GM23248 (cell line): ENCODE data around the gene GJC2. TPM values are rescaled to one million over a fixed set of nuclear protein-coding genes. Genes with fewer than 3 reads are reported as not detected.
A peak's percentile ranks its signal among the peaks of the same experiment; 100 is the strongest.

Experiments used
- DNase-seq: peaks from one replicate; pipeline ENCODE4 v3.0.0-alpha.2; 2015
- H2AFZ ChIP-seq: fragments of 200-600 bp; sonication (generic); 2 replicates; pipeline ENCODE4 v1.6.1; 2016; ENCODE audit warnings: antibody characterized with exemption
- H3F3A ChIP-seq: fragments of 200-600 bp; sonication (generic); 2 replicates; pipeline ENCODE4 v1.6.1; 2016; ENCODE audit warnings: mild to moderate bottlenecking, antibody characterized with exemption, mixed run types; ENCODE audit not compliant: insufficient read depth
- H3K27ac ChIP-seq: fragments of 200-600 bp; sonication (generic); 2 replicates; pipeline ENCODE4 v1.5.1; 2016; ENCODE audit warnings: mild to moderate bottlenecking
- H3K27me3 ChIP-seq: fragments of 200-600 bp; sonication (generic); replicated peaks from 2 replicates; pipeline ENCODE4 v1.6.1; 2016; ENCODE audit warnings: mild to moderate bottlenecking; ENCODE audit not compliant: insufficient read depth
- H3K36me3 ChIP-seq: fragments of 200-600 bp; sonication (generic); 2 replicates; pipeline ENCODE4 v1.6.1; 2016; ENCODE audit warnings: low read depth, mild to moderate bottlenecking
- H3K4me1 ChIP-seq: fragments of 200-600 bp; sonication (generic); 2 replicates; pipeline ENCODE4 v1.6.1; 2016; ENCODE audit warnings: mild to moderate bottlenecking; ENCODE audit not compliant: insufficient read depth
- H3K4me2 ChIP-seq: fragments of 200-600 bp; sonication (generic); one replicate; pipeline ENCODE4 v1.6.1; 2016; ENCODE audit warnings: mild to moderate bottlenecking; ENCODE audit not compliant: unreplicated experiment
- H3K4me3 ChIP-seq: fragments of 200-600 bp; sonication (generic); 2 replicates; pipeline ENCODE4 v1.5.1; 2016; ENCODE audit warnings: mild to moderate bottlenecking
- H3K79me2 ChIP-seq: fragments of 200-600 bp; sonication (generic); 2 replicates; pipeline ENCODE4 v1.6.1; 2016; ENCODE audit warnings: mild to moderate bottlenecking; ENCODE audit not compliant: insufficient read depth
- H3K9ac ChIP-seq: fragments of 200-600 bp; sonication (generic); 2 replicates; pipeline ENCODE4 v1.6.1; 2016; ENCODE audit warnings: mild to moderate bottlenecking
- H3K9me2 ChIP-seq: fragments of 200-600 bp; sonication (generic); 2 replicates; pipeline ENCODE4 v1.6.1; 2016; ENCODE audit warnings: mixed run types, mild to moderate bottlenecking, moderate library complexity; ENCODE audit not compliant: insufficient read depth
- H3K9me3 ChIP-seq: fragments of 200-600 bp; sonication (generic); one replicate; pipeline ENCODE4 v1.6.1; 2017; ENCODE audit warnings: low read depth
- H4K20me1 ChIP-seq: fragments of 200-600 bp; sonication (generic); 2 replicates; pipeline ENCODE4 v1.6.0; 2016; ENCODE audit not compliant: insufficient read depth
- EZH2 ChIP-seq: fragments of 200-600 bp; sonication (generic); IDR thresholded peaks from 2 replicates; pipeline ENCODE4 v1.6.1; 2018; ENCODE audit warnings: antibody characterized with exemption, mild to moderate bottlenecking; ENCODE audit not compliant: insufficient read depth, poor library complexity, severe bottlenecking
- EZH2phosphoT487 ChIP-seq: fragments of 200-600 bp; sonication (generic); IDR thresholded peaks from 2 replicates; pipeline ENCODE4 v1.6.1; 2018; ENCODE audit warnings: antibody characterized with exemption, moderate library complexity, mild to moderate bottlenecking, low read depth; ENCODE audit not compliant: insufficient read depth
- WGBS, 2 experiments: methylation state at CpG; one replicate each; pipeline ENCODE4 v1.1.6; 2015 to 2017; ENCODE audit warnings: low lambda C conversion rate in 2 of 2, low coverage in 1 of 2; ENCODE audit errors: missing lambda C conversion rate in 2 of 2; 5-methylcytosine and 5-hydroxymethylcytosine counted together
- in situ Hi-C: fragments of 300-500 bp; cut with MboI; formaldehyde crosslinking; loops from 2 replicates; pipeline ENCODE4 v1.15.0; 2020
- polyA plus RNA-seq: library from polyadenylated mRNA; unstranded; fragments of >200 nt; fragmentation: Nextera tagmentation; extraction: Ambion mirVana; gene quantifications from 2 replicates; pipeline ENCODE4 v1.2.1, GENCODE V29; 2016
- total RNA-seq: library from RNA; depleted of rRNA; stranded (reverse); fragments of >200 nt; shearing (Covaris generic); gene quantifications from 2 replicates; pipeline ENCODE4 v1.2.3, GENCODE V29; 2014

The GJC2 gene
- total and polyA plus RNA-seq, 2 experiments from 2014 or later, result 0.08 to 0.54 TPM

DNA sequence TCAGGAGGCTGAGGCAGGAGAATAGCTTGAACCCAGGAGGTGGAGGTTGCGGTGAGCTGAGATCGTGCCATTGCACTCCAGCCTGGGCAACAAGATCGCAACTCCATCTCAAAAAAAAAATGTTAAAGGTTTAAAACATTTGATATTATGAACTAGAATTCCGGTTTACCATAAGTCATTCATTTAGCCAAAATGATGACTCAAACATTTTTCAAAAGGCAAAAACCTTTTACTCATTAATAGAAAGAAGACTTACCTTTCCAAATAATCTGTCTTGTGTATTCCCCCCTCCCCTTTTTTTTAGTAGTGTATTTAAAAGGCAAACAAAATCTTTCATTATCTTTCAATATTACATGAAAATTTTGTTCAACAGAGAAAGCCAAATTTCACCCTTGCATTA lies 32.4 kb upstream of the GJC2 start:
- no peak overlapping the region for H3K4me3 ChIP-seq
- H3K4me1 ChIP-seq, result no peaks in the 10 kb centered on the region; the same call in 1 of the 2 replicates
- TF ChIP-seq EZH2phosphoT487, result no peak
- TF ChIP-seq EZH2, result no peak
- H3K79me2 ChIP-seq, result no peaks in the 10 kb centered on the region
- no peak for DNase-seq
- no peak overlapping the region for H3K9ac ChIP-seq
- H3K4me2 ChIP-seq, result no peak overlapping the region
- WGBS, 2 experiments, result 91 to 96% methylated on average over 4 of the region's 4 CpGs
- no peaks in the 10 kb centered on the region for H3K27me3 ChIP-seq
- H3K27ac ChIP-seq, result no peak overlapping the region
- no peaks in the 10 kb centered on the region for H3K9me2 ChIP-seq
- no peaks in the 10 kb centered on the region for H4K20me1 ChIP-seq
- no peaks in the 10 kb centered on the region for H3K9me3 ChIP-seq
- no peaks in the 10 kb centered on the region for H3K36me3 ChIP-seq
- no peak overlapping the region for H2AFZ ChIP-seq
- in situ Hi-C loops, result no loop called here
- 0 out of 2 replicates have a peak, but pooled peaks cover 6% of the 10 kb centered on the region for H3F3A ChIP-seq

DNA sequence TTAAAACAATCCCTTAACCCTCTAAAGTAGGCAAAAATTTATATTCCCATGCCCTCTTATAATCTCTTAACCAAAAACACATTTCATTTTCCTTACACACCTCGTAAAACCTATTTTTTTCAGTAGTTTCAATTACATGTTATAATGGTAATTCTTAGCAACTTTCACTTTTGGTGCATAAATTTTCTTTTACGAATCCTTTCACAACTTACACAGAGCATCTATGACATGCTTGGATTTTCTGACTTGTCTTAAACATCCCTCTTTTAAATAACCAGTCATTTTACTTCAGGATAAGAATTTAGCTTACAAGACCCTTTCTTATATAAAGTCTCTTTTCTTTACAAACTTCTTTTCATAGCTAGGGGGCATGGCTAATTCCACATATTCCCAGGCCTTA lies 31.7 kb upstream of the GJC2 start:
- Histone ChIP-seq H3F3A (0 out of 2 replicates have a peak, but pooled peaks cover 6% of the 10 kb centered on the region), H3K9me2 (no peaks in the 10 kb centered on the region), H3K27ac (no peak overlapping the region), H3K79me2 (no peaks in the 10 kb centered on the region), H4K20me1 (no peaks in the 10 kb centered on the region), H3K9me3 (no peaks in the 10 kb centered on the region), H3K9ac (no peak overlapping the region), H3K36me3 (no peaks in the 10 kb centered on the region), H3K4me1 (no peaks in the 10 kb centered on the region; the same call in 1 of the 2 replicates), H3K4me3 (no peak overlapping the region), H2AFZ (no peak overlapping the region), H3K4me2 (no peak overlapping the region), H3K27me3 (no peaks in the 10 kb centered on the region)
- 48 to 59% methylated on average over 2 of the region's 2 CpGs for WGBS, 2 experiments
- TF ChIP-seq EZH2phosphoT487 (no peak), EZH2 (no peak)
- in situ Hi-C loops, result no loop called here
- DNase-seq, result no peak

DNA sequence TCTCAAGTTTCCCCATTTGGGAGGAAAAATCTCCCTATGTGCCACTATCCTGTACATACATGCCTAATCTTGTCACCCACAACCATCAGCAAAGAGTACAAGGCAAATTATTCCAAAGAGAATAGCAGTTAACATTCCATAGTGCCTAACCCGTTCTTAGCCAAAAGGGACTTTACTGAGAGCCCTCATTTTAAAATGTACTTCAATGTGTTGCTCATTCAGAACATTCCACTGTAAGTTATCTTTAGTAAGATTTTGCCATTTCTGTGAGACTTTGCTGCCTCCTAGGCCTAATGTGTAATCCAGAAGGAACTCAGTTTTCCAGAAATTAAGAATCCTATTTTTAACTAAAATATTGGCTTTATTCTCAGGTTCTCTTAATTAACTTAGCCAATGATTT lies 29.4 kb upstream of the GJC2 start:
- no peak overlapping the region for H2AFZ ChIP-seq
- H3K4me1 ChIP-seq, result no peaks in the 10 kb centered on the region; the same call in 1 of the 2 replicates
- no peaks in the 10 kb centered on the region for H3K9me2 ChIP-seq
- H3K27me3 ChIP-seq, result no peaks in the 10 kb centered on the region; the same call in 1 of the 2 replicates
- no peaks in the 10 kb centered on the region for H3K9me3 ChIP-seq
- WGBS, 2 experiments, result 65 to 80% methylated on average over 1 of the region's 1 CpG
- H3K4me2 ChIP-seq, result no peak overlapping the region
- in situ Hi-C loops, result no loop called here
- H3K4me3 ChIP-seq, result no peak overlapping the region
- H3K27ac ChIP-seq, result peak overlapping the region; percentile 45
- no peaks in the 10 kb centered on the region for H3K79me2 ChIP-seq
- H3K36me3 ChIP-seq, result no peaks in the 10 kb centered on the region
- H3K9ac ChIP-seq, result no peak overlapping the region
- 0 out of 2 replicates have a peak, but pooled peaks cover 6% of the 10 kb centered on the region for H3F3A ChIP-seq
- no peak for TF ChIP-seq EZH2phosphoT487
- no peak for TF ChIP-seq EZH2
- no peaks in the 10 kb centered on the region for H4K20me1 ChIP-seq
- DNase-seq, result peak; percentile 42

DNA sequence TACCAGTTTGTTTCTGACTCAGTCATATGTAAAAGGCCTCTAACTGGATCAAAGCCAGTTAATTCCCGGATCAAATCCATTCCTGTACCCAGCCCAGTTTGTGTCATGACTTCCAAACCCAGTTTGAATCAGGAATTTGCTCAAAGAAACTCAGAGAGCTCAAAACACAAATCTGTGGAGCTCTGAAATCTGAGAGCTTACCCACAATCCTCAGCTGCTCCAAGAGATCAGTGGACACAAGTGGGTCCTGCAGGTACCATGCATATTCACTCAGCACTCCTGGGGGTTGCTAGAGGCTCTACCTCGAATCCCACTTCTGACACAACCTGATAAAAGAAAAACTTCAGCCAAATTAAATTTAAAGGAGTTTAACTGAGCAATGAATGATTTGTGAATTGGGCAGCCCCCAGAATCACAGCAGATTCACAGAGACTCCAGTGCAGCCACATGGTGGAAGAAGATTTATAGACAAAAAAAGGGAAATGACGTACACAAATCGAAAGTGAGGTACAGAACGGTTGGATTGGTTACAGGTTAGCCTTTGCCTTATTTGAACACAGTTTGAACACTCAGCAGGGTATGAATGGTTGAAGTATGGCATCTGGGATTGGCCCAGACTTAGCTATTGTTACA lies 28.8 kb upstream of the GJC2 start:
- H3K27ac ChIP-seq, result peak overlapping the region; percentile 45
- peak; percentile 62 for DNase-seq
- H3K4me1 ChIP-seq, result no peaks in the 10 kb centered on the region; the same call in 1 of the 2 replicates
- 52 to 55% methylated on average over 5 of the region's 5 CpGs for WGBS, 2 experiments
- in situ Hi-C loops, result no loop called here
- 0 out of 2 replicates have a peak, but pooled peaks cover 6% of the 10 kb centered on the region for H3F3A ChIP-seq
- H3K4me2 ChIP-seq, result no peak overlapping the region
- H2AFZ ChIP-seq, result no peak overlapping the region
- no peaks in the 10 kb centered on the region for H3K9me3 ChIP-seq
- H3K79me2 ChIP-seq, result no peaks in the 10 kb centered on the region
- H3K9ac ChIP-seq, result no peak overlapping the region
- H3K9me2 ChIP-seq, result no peaks in the 10 kb centered on the region
- no peak overlapping the region for H3K4me3 ChIP-seq
- H3K36me3 ChIP-seq, result no peaks in the 10 kb centered on the region
- no peaks in the 10 kb centered on the region for H4K20me1 ChIP-seq
- TF ChIP-seq EZH2phosphoT487 (no peak), EZH2 (no peak)
- H3K27me3 ChIP-seq, result no peaks in the 10 kb centered on the region; the same call in 1 of the 2 replicates
